ENCODE measurements around the gene MIB2.
"Not testable (repeated sequence)": the region's sequence is repeated elsewhere in the genome, so short reads cannot be mapped to it uniquely, and the experiment has no call there.

Gene MIB2

GRCh38 chr1:1666526-1666925 is 51.2 kb downstream of the MIB2 start:
- TF ChIP-seq, protein P1, sequence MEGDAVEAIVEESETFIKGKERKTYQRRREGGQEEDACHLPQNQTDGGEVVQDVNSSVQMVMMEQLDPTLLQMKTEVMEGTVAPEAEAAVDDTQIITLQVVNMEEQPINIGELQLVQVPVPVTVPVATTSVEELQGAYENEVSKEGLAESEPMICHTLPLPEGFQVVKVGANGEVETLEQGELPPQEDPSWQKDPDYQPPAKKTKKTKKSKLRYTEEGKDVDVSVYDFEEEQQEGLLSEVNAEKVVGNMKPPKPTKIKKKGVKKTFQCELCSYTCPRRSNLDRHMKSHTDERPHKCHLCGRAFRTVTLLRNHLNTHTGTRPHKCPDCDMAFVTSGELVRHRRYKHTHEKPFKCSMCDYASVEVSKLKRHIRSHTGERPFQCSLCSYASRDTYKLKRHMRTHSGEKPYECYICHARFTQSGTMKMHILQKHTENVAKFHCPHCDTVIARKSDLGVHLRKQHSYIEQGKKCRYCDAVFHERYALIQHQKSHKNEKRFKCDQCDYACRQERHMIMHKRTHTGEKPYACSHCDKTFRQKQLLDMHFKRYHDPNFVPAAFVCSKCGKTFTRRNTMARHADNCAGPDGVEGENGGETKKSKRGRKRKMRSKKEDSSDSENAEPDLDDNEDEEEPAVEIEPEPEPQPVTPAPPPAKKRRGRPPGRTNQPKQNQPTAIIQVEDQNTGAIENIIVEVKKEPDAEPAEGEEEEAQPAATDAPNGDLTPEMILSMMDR (IDR thresholded peaks at IDR 0.05; ENCODE audit: low read depth, low read length, missing control alignments), result no peak
- in situ Hi-C loops (cut with HindIII; ENCODE audit: low sequenced_read_pairs), result no loop called here
- DNase-seq (ENCODE audit: low read depth), result no peak
- H3K4me3 ChIP-seq (ENCODE audit: low read depth, low read length), result no peak overlapping the region

- in situ Hi-C loops (cut with HindIII; ENCODE audit: low sequenced_read_pairs), result no loop called here
- TF ChIP-seq, protein P1 (IDR thresholded peaks at IDR 0.05; ENCODE audit: low read depth, low read length, missing control alignments), result no peak
- no peak for DNase-seq (ENCODE audit: low read depth)
- H3K4me3 ChIP-seq (ENCODE audit: low read depth, low read length), result no peak overlapping the region
Observed at GRCh38 chr1:1669468-1670440, 54.5 kb downstream of the MIB2 start.

DNA sequence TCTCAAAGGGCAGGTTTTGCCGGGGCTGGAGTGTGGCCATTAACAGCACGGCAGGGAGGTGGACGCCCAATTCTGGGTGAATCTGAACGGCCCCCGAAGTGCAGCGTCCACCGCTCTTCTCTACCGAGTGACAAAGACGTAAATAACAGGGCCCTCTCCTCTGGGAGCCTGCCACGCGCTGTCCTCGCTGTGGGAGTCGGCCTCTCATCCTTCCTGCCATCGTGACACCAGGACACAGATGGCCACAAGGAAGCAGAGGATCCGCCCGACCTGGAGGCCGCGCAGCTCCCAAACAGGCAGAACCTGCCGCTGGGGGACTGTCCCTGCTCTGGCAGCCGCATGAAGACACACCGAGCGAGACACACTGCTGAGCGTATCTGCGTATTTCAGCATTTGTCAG is 55.6 kb downstream of the MIB2 start:
- no peak overlapping the region for H3K4me3 ChIP-seq (ENCODE audit: low read depth, low read length)
- in situ Hi-C loops (cut with HindIII; ENCODE audit: low sequenced_read_pairs), result no loop called here
- DNase-seq (ENCODE audit: low read depth), result no peak
- TF ChIP-seq, protein P1 (IDR thresholded peaks at IDR 0.05; ENCODE audit: low read depth, low read length, missing control alignments), result no peak

DNA sequence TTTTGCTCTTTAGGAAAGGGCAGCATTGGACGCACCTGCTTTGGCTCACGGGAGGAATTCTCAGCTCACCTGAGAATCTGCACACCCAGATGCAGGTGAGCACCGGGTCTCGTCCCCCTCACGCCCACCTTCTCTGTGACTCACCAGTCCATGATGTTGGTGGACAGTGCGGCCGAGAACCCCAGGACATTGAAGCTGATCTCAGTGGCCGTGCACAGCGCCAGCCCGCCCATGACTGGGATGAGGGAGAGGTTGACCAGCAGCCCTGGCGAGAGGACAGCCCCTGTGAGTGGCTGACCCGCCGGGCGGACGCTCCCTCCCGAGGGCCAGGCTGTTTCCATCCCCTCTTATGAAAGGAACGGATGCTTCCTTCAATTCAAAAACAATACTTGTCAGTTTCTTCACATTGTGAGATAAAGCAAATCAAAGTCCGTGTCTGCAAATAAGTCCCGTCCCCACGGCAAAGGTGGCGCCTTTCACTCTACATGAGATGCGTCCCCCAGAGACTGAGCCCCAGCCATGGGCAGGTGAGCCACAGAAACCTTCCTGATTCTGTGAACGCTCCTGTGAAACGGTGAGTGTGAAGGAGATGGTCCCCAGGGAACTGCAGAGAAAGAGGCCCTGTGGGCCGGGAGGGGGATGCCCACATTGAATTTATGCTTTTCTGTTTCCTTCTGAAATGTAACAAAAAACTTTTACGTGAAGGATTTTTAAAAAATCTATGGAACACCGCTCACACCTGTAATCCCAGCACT is 56.2 kb downstream of the MIB2 start:
- no peak overlapping the region for H3K4me3 ChIP-seq (ENCODE audit: low read depth, low read length)
- no peak for DNase-seq (ENCODE audit: low read depth)
- in situ Hi-C loops (cut with HindIII; ENCODE audit: low sequenced_read_pairs), result no loop called here
- TF ChIP-seq, protein P1 (IDR thresholded peaks at IDR 0.05; ENCODE audit: low read depth, low read length, missing control alignments), result no peak

- DNase-seq (ENCODE audit: low read depth), result no peak
- in situ Hi-C loops (cut with HindIII; ENCODE audit: low sequenced_read_pairs), result no loop called here
- TF ChIP-seq, protein P1 (IDR thresholded peaks at IDR 0.05; ENCODE audit: low read depth, low read length, missing control alignments), result no peak
- no peak overlapping the region for H3K4me3 ChIP-seq (ENCODE audit: low read depth, low read length)
Observed at GRCh38 chr1:1672181-1672965, 57.1 kb downstream of the MIB2 start.

- in situ Hi-C loops (cut with HindIII; ENCODE audit: low sequenced_read_pairs); H3K4me3 ChIP-seq (ENCODE audit: low read depth, low read length); DNase-seq (ENCODE audit: low read depth): not testable (repeated sequence)
Observed at GRCh38 chr1:1674806-1675205, 59.5 kb downstream of the MIB2 start.

GRCh38 chr1:1675218-1675617 is 59.9 kb downstream of the MIB2 start:
- H3K4me3 ChIP-seq (ENCODE audit: low read depth, low read length); in situ Hi-C loops (cut with HindIII; ENCODE audit: low sequenced_read_pairs); DNase-seq (ENCODE audit: low read depth): not testable (repeated sequence)

GRCh38 chr1:1676087-1676486 is 60.8 kb downstream of the MIB2 start:
- DNase-seq (ENCODE audit: low read depth); in situ Hi-C loops (cut with HindIII; ENCODE audit: low sequenced_read_pairs); H3K4me3 ChIP-seq (ENCODE audit: low read depth, low read length): not testable (repeated sequence)
